HG03520 (cell line): ENCODE data around the gene MAGI2.

Experiments used
- ATAC-seq: cut with Tn5 transposase; IDR thresholded peaks from one replicate; pipeline ENCODE4 v1.9.1; 2021; ENCODE audit warnings: mild to moderate bottlenecking, moderate library complexity; ENCODE audit not compliant: unreplicated experiment

The MAGI2 gene

DNA sequence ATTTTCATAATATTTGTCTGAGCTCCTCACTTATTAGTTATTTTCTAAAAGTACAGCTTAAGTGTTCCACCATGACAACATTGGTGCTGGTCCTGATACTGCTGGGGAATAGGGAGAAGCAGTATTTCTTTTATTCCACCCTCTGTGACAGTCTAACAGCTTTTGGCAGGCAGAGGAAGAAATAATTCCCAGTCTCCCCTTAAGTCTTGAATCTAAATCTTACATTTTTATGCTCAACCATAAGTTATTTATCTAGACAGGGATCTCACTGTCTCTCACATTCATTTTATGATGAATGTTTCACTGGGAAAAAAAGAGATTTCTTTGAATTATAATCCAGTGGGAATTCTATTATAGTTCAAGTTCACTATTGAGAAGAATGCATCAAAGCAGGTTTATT lies 71.5 kb downstream of the MAGI2 start:
- ATAC-seq, result no peak

GRCh38 chr7:79377097-79377496 lies 76.4 kb downstream of the MAGI2 start:
- no peak for ATAC-seq

DNA sequence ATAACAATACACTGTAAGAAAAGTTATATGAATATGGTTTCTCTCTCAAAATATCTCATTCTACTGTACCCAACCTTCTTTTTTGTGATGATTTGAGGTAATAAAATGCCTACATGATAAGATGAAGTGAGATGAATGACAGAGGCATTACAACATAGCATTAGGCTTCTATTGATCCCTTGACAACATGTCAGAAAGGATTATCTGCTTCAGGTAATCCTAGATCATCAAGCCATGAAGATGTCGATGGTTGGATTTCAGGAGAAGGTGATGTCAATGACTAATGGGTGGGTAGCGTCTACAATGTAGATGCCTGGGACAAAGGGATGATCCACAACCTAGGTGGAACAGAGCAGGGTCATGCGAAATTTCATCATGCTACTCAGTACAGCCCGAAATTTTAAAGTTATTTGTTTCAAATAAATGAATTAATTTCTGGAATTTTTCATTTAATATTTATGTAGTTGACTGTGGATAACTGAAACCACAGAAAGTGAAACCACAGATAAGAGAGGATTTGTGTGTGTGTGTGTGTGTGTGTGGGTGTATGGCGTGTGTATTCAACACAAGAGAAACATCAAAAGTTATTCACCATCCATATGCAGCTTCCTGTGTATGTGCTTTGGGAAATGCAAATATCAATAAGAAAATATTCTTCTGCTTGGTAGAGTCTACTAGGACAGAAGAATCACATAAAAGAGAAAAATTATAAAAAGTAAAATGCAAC lies 77.0 kb downstream of the MAGI2 start:
- ATAC-seq, result no peak

DNA sequence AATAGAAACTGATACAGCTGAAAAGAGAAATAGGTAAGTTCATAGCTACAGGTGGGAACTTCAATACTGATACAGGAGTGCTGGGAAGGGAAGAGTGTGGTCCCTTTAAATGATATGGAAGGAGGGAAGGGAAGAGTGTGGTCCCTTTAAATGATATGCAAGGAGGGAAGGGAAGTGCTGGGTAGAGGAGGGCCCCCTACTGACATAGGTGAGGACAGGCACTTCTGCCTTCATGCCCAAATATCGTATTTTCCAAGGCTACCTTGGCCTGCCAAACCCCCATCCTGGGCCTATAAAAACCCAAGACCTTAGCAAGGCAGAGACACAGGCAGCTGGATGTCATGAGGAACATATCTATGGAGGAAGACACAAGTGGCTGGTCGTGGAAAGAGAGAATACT lies 92.3 kb downstream of the MAGI2 start:
- ATAC-seq, result no peak

- ATAC-seq, result no peak
Measured at GRCh38 chr7:79359827-79360226, 93.6 kb downstream of the MAGI2 start.

- ATAC-seq, result no peak
Measured at GRCh38 chr7:79357101-79357500, 96.4 kb downstream of the MAGI2 start.

GRCh38 chr7:79353720-79354468 lies 99.6 kb downstream of the MAGI2 start:
- ATAC-seq, result no peak

DNA sequence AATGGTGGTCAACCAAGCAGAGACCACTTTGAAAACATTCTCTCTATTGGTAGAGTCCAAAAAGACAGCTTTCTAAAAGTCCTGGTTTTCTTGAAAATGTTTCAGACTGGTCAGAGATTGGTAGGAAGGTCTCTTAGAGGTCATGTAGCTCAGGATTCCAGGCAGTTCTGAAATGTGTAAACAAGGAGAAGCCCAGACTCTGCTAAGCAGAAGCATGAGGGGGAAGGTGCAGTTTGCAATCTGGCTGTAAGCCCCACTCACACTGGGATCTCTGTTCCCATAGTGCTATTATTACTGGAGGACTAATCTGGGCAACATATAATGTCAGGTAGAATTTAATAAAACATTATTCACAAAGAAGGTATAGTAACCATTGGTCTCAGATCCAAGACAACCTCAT lies 101.1 kb downstream of the MAGI2 start:
- ATAC-seq, result no peak

GRCh38 chr7:79347351-79347750 lies 106.1 kb downstream of the MAGI2 start:
- no peak for ATAC-seq

GRCh38 chr7:79341902-79342301 lies 111.6 kb downstream of the MAGI2 start:
- no peak for ATAC-seq

GRCh38 chr7:79340212-79340611 lies 113.3 kb downstream of the MAGI2 start:
- no peak for ATAC-seq

- ATAC-seq, result no peak
Measured at GRCh38 chr7:79339208-79339925, 114.1 kb downstream of the MAGI2 start.

DNA sequence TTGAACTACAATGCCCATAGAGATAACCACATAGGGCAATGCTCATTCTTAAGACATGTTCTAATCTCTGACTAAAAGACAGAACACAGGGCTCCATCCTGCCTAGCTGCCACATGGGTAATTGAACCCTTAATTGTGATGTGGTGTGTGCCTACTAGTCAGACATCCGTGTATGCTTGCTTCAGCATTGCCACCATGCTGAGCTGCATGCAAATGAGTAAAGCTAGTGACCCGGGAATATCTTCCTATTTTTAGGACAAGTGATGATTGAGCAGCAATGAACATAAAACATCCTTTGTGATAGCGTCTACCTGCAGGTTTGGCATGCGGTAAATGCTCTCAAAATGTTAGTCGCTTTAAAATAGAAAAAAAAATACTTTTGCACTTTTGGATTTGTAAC lies 115.8 kb downstream of the MAGI2 start:
- no peak for ATAC-seq

GRCh38 chr7:79334841-79335240 lies 118.6 kb downstream of the MAGI2 start:
- ATAC-seq, result no peak

DNA sequence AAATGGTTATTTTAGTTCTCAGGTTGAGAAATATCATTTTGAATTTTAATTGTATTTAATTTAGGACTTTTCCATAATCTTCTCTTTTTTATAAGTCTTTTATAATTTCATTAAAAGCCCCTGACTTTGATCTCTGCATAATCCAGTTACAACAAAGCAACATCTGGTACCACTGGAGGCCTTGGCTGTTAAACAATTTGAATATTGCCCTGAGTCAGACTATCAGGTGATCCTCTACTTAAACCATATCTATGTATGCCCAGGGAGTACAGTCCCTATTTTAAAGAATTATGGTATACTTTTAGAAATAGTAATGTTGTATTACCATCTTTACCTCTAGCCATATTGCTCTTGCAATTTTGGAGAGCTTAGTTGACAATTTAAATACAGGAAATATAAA lies 119.1 kb downstream of the MAGI2 start:
- ATAC-seq, result no peak

DNA sequence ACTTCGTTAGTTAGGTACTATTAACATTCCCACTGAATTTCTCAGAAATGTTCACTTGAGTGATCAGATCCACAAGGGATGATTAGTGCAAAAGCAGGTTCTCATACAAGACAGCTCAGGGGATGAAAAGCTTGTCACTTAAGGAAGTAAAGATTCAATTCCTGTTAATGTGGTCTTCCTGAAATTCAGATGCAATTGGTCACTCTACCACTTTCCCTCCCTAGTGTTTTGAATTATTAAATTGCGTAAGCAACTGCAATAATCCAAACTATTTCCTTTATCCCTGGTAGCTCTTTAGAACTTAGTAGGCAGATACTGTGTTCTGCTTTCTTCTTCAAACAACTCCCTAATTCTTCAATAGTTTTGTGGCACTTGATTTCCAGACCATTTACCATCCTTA lies 121.4 kb downstream of the MAGI2 start:
- ATAC-seq, result no peak

- ATAC-seq, result no peak
Measured at GRCh38 chr7:79329464-79329863, 124.0 kb downstream of the MAGI2 start.

GRCh38 chr7:79320741-79321473 lies 132.6 kb downstream of the MAGI2 start:
- no peak for ATAC-seq

GRCh38 chr7:79319369-79319768 lies 134.1 kb downstream of the MAGI2 start:
- ATAC-seq, result no peak

- no peak for ATAC-seq
Measured at GRCh38 chr7:79317728-79318127, 135.7 kb downstream of the MAGI2 start.

DNA sequence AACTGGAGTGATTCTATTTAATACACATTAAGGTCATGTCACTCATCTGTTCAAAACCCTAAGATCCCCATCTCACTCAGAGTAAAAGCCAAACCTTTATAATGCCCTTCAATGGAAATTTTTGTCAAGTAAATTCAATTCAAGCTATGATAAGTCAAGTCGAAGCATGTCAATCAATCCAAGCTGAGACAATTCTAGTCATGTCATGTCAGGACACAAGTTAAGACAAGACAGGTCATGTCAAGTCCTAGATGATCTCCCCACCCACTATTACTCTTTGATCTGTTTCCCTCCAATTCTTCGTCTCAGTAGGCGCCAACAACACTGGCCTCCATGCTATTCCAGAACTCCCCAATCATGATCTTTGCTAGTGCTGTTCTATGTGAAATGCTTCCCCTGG lies 141.4 kb downstream of the MAGI2 start:
- ATAC-seq, result no peak
